ENCODE measurements around the gene KLRK1.
"Not testable (repeated sequence)": the region's sequence is repeated elsewhere in the genome, so short reads cannot be mapped to it uniquely, and the experiment has no call there.

The KLRK1 gene

DNA sequence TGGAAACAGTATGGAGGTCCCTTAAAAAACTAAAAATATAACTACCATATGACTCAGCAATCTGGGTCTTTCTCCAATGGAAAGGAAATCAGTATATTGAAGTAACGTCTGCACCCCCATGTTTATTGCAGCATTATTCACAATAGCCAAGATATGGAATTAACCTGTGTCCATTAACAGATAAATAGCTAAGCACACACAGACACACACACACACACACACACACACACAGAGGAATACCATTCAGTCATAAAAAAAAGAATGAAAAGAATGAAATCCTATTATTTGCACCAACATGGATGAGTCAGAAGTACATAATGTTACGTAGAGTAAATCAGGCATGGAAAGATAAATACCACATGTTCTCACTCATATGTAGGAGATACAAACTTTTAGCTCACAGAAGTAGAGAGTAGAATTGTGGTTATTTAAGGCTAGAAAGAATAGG is 4.7 kb downstream of the KLRK1 start:
- no peak for DNase-seq (ENCODE audit: low spot score in 2 of 2)
- peaks cover 76% of the 10 kb centered on the region for H3K36me3 Mint-ChIP-seq (ENCODE audit: insufficient read depth)
- no peaks in the 10 kb centered on the region for H3K9me3 Mint-ChIP-seq
- peak overlapping the region; percentile 84 for H3K4me3 Mint-ChIP-seq
- peaks cover 63% of the 10 kb centered on the region for H3K4me1 Mint-ChIP-seq
- ATAC-seq (replicated peaks; ENCODE audit: extremely low read depth, poor library complexity, severe bottlenecking), result no peak
- no peaks in the 10 kb centered on the region for H3K27me3 Mint-ChIP-seq
- H3K27ac Mint-ChIP-seq (ENCODE audit: low read depth), result peak overlapping the region; percentile 90

DNA sequence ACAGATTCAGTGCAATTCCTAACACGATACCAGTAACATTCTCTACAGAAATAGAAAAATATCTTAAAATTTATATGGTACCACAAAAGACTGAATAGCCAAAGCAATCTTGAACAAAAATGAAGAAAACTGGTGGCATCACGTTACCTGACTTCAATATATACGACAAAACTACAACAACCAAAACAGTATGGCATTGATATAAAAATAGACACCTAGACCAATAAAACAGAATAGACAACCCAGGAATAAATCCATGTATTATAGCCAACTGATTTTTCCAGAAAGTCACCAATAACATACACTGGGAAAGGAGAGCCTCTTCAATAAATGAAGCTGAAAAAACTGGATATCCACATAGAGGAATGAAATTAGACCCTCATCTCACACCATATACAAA is 5.7 kb downstream of the KLRK1 start:
- Mint-ChIP-seq H3K27ac (ENCODE audit: low read depth) (peak overlapping the region; percentile 90), H3K4me3 (peak overlapping the region; percentile 84), H3K4me1 (peaks cover 60% of the 10 kb centered on the region), H3K36me3 (ENCODE audit: insufficient read depth) (peaks cover 77% of the 10 kb centered on the region), H3K27me3 (no peaks in the 10 kb centered on the region), H3K9me3 (no peaks in the 10 kb centered on the region)
- no peak for DNase-seq (ENCODE audit: low spot score in 2 of 2)
- no peak for ATAC-seq (replicated peaks; ENCODE audit: extremely low read depth, poor library complexity, severe bottlenecking)

- Mint-ChIP-seq H3K27ac (ENCODE audit: low read depth) (peak overlapping the region; percentile 90), H3K36me3 (ENCODE audit: insufficient read depth) (peaks cover 84% of the 10 kb centered on the region), H3K4me3 (peak overlapping the region; percentile 84), H3K9me3 (no peaks in the 10 kb centered on the region), H3K4me1 (peaks cover 67% of the 10 kb centered on the region), H3K27me3 (no peaks in the 10 kb centered on the region)
- ATAC-seq (replicated peaks; ENCODE audit: extremely low read depth, poor library complexity, severe bottlenecking) (peak; percentile 54), DNase-seq (ENCODE audit: low spot score in 2 of 2) (no peak)
Measured at GRCh38 chr12:10381928-10382628, 7.8 kb downstream of the KLRK1 start.

GRCh38 chr12:10378737-10379136 is 11.1 kb downstream of the KLRK1 start:
- not testable (repeated sequence) for H3K9me3 Mint-ChIP-seq; DNase-seq (ENCODE audit: low spot score in 2 of 2); H3K4me3 Mint-ChIP-seq; ATAC-seq (replicated peaks; ENCODE audit: extremely low read depth, poor library complexity, severe bottlenecking); H3K27me3 Mint-ChIP-seq
- Mint-ChIP-seq H3K27ac (ENCODE audit: low read depth) (peak overlapping the region; percentile 86), H3K4me1 (peaks cover 61% of the 10 kb centered on the region), H3K36me3 (ENCODE audit: insufficient read depth) (peaks cover 76% of the 10 kb centered on the region)

GRCh38 chr12:10374624-10375018 is 15.2 kb downstream of the KLRK1 start:
- Mint-ChIP-seq H3K4me3 (peak overlapping the region; percentile 78), H3K27me3 (no peaks in the 10 kb centered on the region), H3K36me3 (ENCODE audit: insufficient read depth) (peaks cover 81% of the 10 kb centered on the region), H3K4me1 (peaks cover 65% of the 10 kb centered on the region), H3K27ac (ENCODE audit: low read depth) (peak overlapping the region; percentile 96), H3K9me3 (no peaks in the 10 kb centered on the region)
- DNase-seq (ENCODE audit: low spot score in 2 of 2) (no peak), ATAC-seq (replicated peaks; ENCODE audit: extremely low read depth, poor library complexity, severe bottlenecking) (no peak)

GRCh38 chr12:10372559-10372958 is 17.3 kb downstream of the KLRK1 start:
- Mint-ChIP-seq H3K4me3 (peak overlapping the region; percentile 56), H3K4me1 (peaks cover 77% of the 10 kb centered on the region), H3K27ac (ENCODE audit: low read depth) (peak overlapping the region; percentile 96), H3K27me3 (no peaks in the 10 kb centered on the region), H3K36me3 (ENCODE audit: insufficient read depth) (peaks cover 81% of the 10 kb centered on the region), H3K9me3 (no peaks in the 10 kb centered on the region)
- ATAC-seq (replicated peaks; ENCODE audit: extremely low read depth, poor library complexity, severe bottlenecking), result peak; percentile 27
- peak in 1 of 2 donors; percentile 8 for DNase-seq (ENCODE audit: low spot score in 2 of 2)

DNA sequence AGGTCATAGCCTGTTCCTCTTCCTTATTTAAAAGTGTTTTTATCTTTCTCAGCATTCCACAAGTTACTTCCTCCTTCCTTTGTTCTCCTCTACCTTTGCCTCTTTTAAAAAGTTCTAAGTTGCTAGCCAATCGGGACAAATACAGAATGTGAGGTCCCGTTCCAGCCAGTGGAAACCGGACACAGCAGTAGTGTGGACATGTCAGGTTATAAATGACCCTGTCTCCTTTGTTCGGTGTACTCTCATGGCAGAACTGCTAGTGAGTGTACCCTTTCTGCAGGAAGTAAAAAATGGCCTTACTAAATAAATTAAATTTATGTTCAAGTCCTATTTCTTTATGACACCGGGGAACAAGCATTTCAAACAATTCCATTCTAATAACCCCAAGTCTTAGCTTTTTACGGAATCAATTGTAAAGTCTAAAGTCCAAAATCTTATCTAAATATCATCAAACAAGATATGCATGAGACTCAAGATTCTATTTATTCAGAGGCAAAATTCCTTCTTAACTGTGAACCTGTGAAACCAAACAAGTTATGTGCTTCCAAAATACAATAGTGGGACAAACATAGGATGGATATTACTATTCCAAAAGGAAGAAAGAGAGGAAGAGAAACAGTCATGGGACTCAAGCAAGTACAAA is 17.8 kb downstream of the KLRK1 start:
- not testable (repeated sequence) for DNase-seq (ENCODE audit: low spot score in 2 of 2); ATAC-seq (replicated peaks; ENCODE audit: extremely low read depth, poor library complexity, severe bottlenecking); H3K9me3 Mint-ChIP-seq; H3K27me3 Mint-ChIP-seq
- Mint-ChIP-seq H3K4me3 (peak overlapping the region; percentile 56), H3K36me3 (ENCODE audit: insufficient read depth) (peaks cover 79% of the 10 kb centered on the region), H3K27ac (ENCODE audit: low read depth) (peak overlapping the region; percentile 96), H3K4me1 (peaks cover 81% of the 10 kb centered on the region)

DNA sequence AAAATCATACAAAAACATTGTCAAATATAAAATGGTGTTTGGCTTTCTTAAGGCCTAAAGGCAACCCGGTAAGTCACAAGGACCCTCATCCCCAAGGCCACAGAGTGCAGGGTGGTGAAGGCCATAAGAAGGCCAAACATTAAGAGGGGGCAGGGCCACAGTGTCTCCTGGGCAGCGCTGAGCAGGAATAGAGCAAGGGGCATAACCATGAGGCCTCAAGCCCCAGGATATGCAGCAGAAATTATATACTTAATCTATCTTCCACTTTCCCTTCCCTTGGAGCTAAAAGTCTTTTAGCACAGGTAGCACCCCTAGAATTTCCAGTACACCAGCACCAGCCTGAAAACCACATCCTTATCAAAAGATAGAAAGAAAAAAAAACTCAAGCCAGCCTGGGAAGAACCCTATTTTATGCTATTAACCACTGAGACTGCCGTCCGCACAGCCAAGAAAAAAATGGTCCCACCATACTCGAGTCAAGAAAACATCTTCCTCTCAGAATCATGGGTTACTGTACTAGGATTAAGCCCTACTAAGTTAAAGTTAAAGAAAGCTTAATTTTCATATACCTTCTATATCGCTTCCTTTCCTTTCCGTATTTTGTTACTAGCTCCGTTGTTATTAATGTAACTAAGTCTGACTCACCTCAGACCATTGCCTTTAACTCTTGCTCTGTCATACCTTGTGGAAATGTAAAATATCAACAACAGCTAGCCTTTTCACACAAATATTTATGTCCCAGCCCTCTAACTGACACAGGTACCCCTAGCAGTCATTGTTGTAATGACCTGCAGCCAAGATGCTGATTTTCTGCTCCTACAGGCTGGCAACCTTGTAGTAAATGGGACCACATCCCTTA is 20.1 kb downstream of the KLRK1 start:
- H3K36me3 Mint-ChIP-seq (ENCODE audit: insufficient read depth), result peaks cover 68% of the 10 kb centered on the region
- peak; percentile 24 for ATAC-seq (replicated peaks; ENCODE audit: extremely low read depth, poor library complexity, severe bottlenecking)
- H3K9me3 Mint-ChIP-seq, result no peaks in the 10 kb centered on the region
- DNase-seq (ENCODE audit: low spot score in 2 of 2), result no peak
- H3K4me3 Mint-ChIP-seq, result peak overlapping the region; percentile 61
- peaks cover 81% of the 10 kb centered on the region for H3K4me1 Mint-ChIP-seq
- H3K27ac Mint-ChIP-seq (ENCODE audit: low read depth), result peak overlapping the region; percentile 96
- no peaks in the 10 kb centered on the region for H3K27me3 Mint-ChIP-seq

DNA sequence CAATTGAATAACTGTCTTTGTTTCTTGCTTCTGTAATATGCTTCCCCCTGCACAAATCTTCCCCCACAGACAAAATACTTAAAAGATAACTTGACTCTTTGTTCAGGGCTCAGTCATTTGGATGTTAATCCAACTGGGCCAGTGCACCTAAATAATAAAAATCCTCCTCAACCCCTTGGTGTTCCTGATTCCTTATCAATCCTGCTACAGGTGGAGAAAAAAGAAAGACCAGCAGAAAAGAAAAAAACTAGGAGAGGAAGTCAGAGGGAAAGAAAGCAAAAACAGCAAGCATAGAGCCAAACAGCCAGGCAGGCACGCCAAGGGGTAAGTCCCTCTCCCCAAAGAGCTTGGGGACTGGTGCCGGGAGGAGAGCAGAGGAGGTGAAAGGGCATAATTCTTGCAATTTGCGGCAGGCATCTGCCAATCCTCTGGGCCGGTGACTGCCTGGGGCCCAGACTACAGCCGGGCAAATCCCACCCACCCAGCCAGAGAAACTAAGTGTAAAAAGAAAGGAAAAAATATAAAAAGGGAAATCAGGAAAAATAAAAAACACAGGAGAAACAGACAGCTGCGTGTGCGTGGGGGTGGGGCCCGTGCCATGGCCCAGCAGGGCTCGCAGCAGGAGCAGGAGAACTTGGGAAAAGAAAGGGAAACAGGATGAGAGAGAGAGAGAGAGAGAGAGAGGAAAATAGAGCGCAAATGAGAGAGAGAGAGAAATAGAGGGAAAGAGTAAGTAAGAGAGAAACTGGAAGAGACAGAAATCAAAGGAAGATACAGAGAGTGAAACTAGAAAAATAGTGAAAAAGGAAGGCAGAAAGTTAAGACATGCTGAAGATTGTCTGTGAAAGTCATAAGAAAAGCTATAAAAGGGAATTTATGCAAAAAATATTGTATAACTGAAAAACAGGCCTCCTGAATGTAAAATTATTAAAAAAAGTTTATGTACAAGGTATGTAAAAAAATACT is 21.4 kb downstream of the KLRK1 start:
- Mint-ChIP-seq H3K36me3 (ENCODE audit: insufficient read depth) (peaks cover 55% of the 10 kb centered on the region), H3K4me3 (peak overlapping the region; percentile 57), H3K4me1 (peaks cover 68% of the 10 kb centered on the region), H3K9me3 (no peaks in the 10 kb centered on the region), H3K27ac (ENCODE audit: low read depth) (peak overlapping the region; percentile 96), H3K27me3 (no peaks in the 10 kb centered on the region)
- no peak for DNase-seq (ENCODE audit: low spot score in 2 of 2)
- ATAC-seq (replicated peaks; ENCODE audit: extremely low read depth, poor library complexity, severe bottlenecking), result no peak

DNA sequence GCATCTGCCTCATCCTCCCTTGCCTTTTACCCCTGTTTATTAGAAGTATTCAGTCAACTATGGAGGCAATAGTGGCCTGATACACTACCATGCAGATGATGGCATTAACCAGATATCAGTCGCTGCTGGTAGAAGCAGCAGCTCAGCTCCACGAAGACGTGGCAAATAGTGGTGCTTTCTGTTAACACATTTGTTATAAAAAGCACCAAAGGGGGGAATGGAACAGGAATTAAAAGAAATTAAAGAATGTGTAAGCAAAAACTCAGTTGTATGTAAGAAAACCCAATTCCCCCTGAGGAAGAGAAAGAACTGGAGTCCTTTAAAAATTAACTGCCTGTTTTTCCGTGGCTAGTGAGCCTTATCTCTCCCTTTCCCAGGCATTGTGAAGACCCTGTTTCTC is 22.1 kb downstream of the KLRK1 start:
- Mint-ChIP-seq H3K36me3 (ENCODE audit: insufficient read depth) (peaks cover 48% of the 10 kb centered on the region), H3K27ac (ENCODE audit: low read depth) (peak overlapping the region; percentile 96), H3K4me1 (peaks cover 62% of the 10 kb centered on the region), H3K4me3 (peak overlapping the region; percentile 57)
- H3K9me3 Mint-ChIP-seq; ATAC-seq (replicated peaks; ENCODE audit: extremely low read depth, poor library complexity, severe bottlenecking); DNase-seq (ENCODE audit: low spot score in 2 of 2); H3K27me3 Mint-ChIP-seq: not testable (repeated sequence)

DNA sequence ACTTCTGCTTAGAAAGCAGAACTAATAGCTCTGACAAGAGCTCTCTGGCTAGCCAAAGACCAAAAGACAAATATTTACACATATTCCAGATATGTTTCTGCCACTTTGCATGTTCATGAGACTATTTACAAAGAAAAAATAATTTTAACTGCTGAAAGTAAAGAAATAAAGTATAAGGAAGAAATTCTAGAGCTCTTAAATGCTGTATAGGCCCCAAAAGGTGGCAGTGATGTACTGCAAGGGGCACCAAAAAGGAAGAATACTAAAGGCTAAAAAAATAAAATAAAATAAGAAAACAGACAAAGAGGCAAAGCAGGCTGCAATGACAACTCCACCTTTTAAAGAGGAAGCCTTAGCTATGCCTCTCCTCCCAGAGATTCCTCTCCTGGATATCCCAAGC is 23.0 kb downstream of the KLRK1 start:
- peaks cover 40% of the 10 kb centered on the region for H3K36me3 Mint-ChIP-seq (ENCODE audit: insufficient read depth)
- H3K27me3 Mint-ChIP-seq, result no peaks in the 10 kb centered on the region
- no peak for ATAC-seq (replicated peaks; ENCODE audit: extremely low read depth, poor library complexity, severe bottlenecking)
- H3K4me3 Mint-ChIP-seq, result no peak overlapping the region
- H3K9me3 Mint-ChIP-seq, result no peaks in the 10 kb centered on the region
- DNase-seq (ENCODE audit: low spot score in 2 of 2), result no peak
- peak overlapping the region; percentile 63 for H3K27ac Mint-ChIP-seq (ENCODE audit: low read depth)
- peaks cover 54% of the 10 kb centered on the region for H3K4me1 Mint-ChIP-seq
